Activated T-helper 2 cell treated with anti-CD3 and anti-CD28 coated beads, Interferon-gamma antibody, Interleukin-2, Interleukin-4, amounts not matched to agents 10 μg/mL and 5 μg/mL and 100 μg/mL, durations not matched to agents 14 hours and 24 hours and 36 hours (primary cell): ENCODE data around the gene CHMP4B. TPM values are rescaled to one million over a fixed set of nuclear protein-coding genes. Genes with fewer than 3 reads are reported as not detected.

Experiments used
- DNase-seq: peaks from one replicate; pipeline ENCODE4 v3.0.0; 2021; ENCODE audit warnings: low spot score
- H3K27ac Mint-ChIP-seq: one replicate; pipeline ENCODE4 v1.8.0; 2021; ENCODE audit warnings: mixed read lengths
- H3K27me3 Mint-ChIP-seq: one replicate; pipeline ENCODE4 v1.8.0; 2021; ENCODE audit warnings: low read depth, mixed read lengths
- H3K36me3 Mint-ChIP-seq: one replicate; pipeline ENCODE4 v1.8.0; 2021; ENCODE audit warnings: low read depth, mixed read lengths
- H3K4me1 Mint-ChIP-seq: one replicate; pipeline ENCODE4 v1.8.0; 2021; ENCODE audit warnings: low read depth, mixed read lengths
- H3K4me3 Mint-ChIP-seq: one replicate; pipeline ENCODE4 v1.8.0; 2021; ENCODE audit warnings: low read depth, mild to moderate bottlenecking, moderate library complexity, mixed read lengths
- H3K9me3 Mint-ChIP-seq: one replicate; pipeline ENCODE4 v1.8.0; 2021; ENCODE audit warnings: mixed read lengths
- intact Hi-C: fragments of 100-400 bp; cut with micrococcal nuclease; formaldehyde crosslinking; loops from one replicate; pipeline ENCODE4 v1.15.1; 2023
- total RNA-seq: library from RNA; stranded (reverse); gene quantifications from 2 replicates; pipeline ENCODE4 v1.2.3, GENCODE V29; 2022

CHMP4B gene
- 113 and 116 TPM in 2 replicates for total RNA-seq

- intact Hi-C loops, result loop anchor here (1.0 to 5.0 kb wide), 5 partner anchors 46 to 302 kb away; partner anchors contain the start of genes E2F1, EIF2S2 and RALY
- Mint-ChIP-seq H3K27me3 (peaks cover 2% of the 10 kb centered on the region), H3K36me3 (peaks cover 39% of the 10 kb centered on the region), H3K27ac (peak within 1 kb of the TSS; percentile 95), H3K9me3 (no peaks in the 10 kb centered on the region), H3K4me3 (peak within 1 kb of the TSS; percentile 99), H3K4me1 (peaks cover 38% of the 10 kb centered on the region)
- peak; percentile 98 for DNase-seq
Measured at GRCh38 chr20:33810885-33811775, at the start of gene CHMP4B. Gene CHMP4B, plus strand, starts transcription at chr20:33811348. Its CDS starts 121 bp downstream, at chr20:33811469.

- Mint-ChIP-seq H3K36me3 (peaks cover 19% of the 10 kb centered on the region), H3K4me1 (no peaks in the 10 kb centered on the region), H3K9me3 (peaks cover 5% of the 10 kb centered on the region), H3K27me3 (no peaks in the 10 kb centered on the region), H3K4me3 (no peak overlapping the region), H3K27ac (no peak overlapping the region)
- intact Hi-C loops, result no loop called here
- DNase-seq, result no peak
Measured at GRCh38 chr20:33761698-33762250, 49.4 kb upstream of the CHMP4B start.

- DNase-seq, result no peak
- no peak overlapping the region for H3K4me3 Mint-ChIP-seq
- peaks cover 6% of the 10 kb centered on the region for H3K4me1 Mint-ChIP-seq
- H3K36me3 Mint-ChIP-seq, result peaks cover 16% of the 10 kb centered on the region
- intact Hi-C loops, result no loop called here
- H3K9me3 Mint-ChIP-seq, result no peaks in the 10 kb centered on the region
- no peak overlapping the region for H3K27ac Mint-ChIP-seq
- H3K27me3 Mint-ChIP-seq, result no peaks in the 10 kb centered on the region
Measured at GRCh38 chr20:33765099-33765498, 46.0 kb upstream of the CHMP4B start.

- peaks cover 6% of the 10 kb centered on the region for H3K4me1 Mint-ChIP-seq
- no peak overlapping the region for H3K27ac Mint-ChIP-seq
- no peaks in the 10 kb centered on the region for H3K9me3 Mint-ChIP-seq
- H3K36me3 Mint-ChIP-seq, result peaks cover 16% of the 10 kb centered on the region
- DNase-seq, result no peak
- no peaks in the 10 kb centered on the region for H3K27me3 Mint-ChIP-seq
- intact Hi-C loops, result no loop called here
- H3K4me3 Mint-ChIP-seq, result no peak overlapping the region
Measured at GRCh38 chr20:33765592-33765991, 45.6 kb upstream of the CHMP4B start.

GRCh38 chr20:33766686-33767085 lies 44.5 kb upstream of the CHMP4B start:
- H3K9me3 Mint-ChIP-seq, result no peaks in the 10 kb centered on the region
- H3K4me3 Mint-ChIP-seq, result no peak overlapping the region
- H3K27ac Mint-ChIP-seq, result no peak overlapping the region
- peaks cover 16% of the 10 kb centered on the region for H3K36me3 Mint-ChIP-seq
- DNase-seq, result no peak
- H3K27me3 Mint-ChIP-seq, result no peaks in the 10 kb centered on the region
- peaks cover 6% of the 10 kb centered on the region for H3K4me1 Mint-ChIP-seq
- intact Hi-C loops, result no loop called here

- H3K4me3 Mint-ChIP-seq, result no peak overlapping the region
- no peak for DNase-seq
Measured at GRCh38 chr20:33767777-33768138, 43.4 kb upstream of the CHMP4B start.

GRCh38 chr20:33769043-33769442 lies 42.1 kb upstream of the CHMP4B start:
- no peak overlapping the region for H3K27ac Mint-ChIP-seq
- H3K4me3 Mint-ChIP-seq, result no peak overlapping the region
- no peak for DNase-seq
- H3K9me3 Mint-ChIP-seq, result no peaks in the 10 kb centered on the region
- H3K27me3 Mint-ChIP-seq, result no peaks in the 10 kb centered on the region
- peaks cover 23% of the 10 kb centered on the region for H3K36me3 Mint-ChIP-seq
- intact Hi-C loops, result no loop called here
- H3K4me1 Mint-ChIP-seq, result peaks cover 15% of the 10 kb centered on the region

More at GRCh38 chr20:33767777-33768138, 43.4 kb upstream of the CHMP4B start:
- H3K36me3 Mint-ChIP-seq, result peaks cover 21% of the 10 kb centered on the region
- intact Hi-C loops, result no loop called here
- H3K9me3 Mint-ChIP-seq, result no peaks in the 10 kb centered on the region
- H3K27me3 Mint-ChIP-seq, result no peaks in the 10 kb centered on the region
- H3K27ac Mint-ChIP-seq, result no peak overlapping the region
- H3K4me1 Mint-ChIP-seq, result peaks cover 11% of the 10 kb centered on the region

GRCh38 chr20:33770005-33770404 lies 41.1 kb upstream of the CHMP4B start:
- intact Hi-C loops, result no loop called here
- Mint-ChIP-seq H3K27me3 (no peaks in the 10 kb centered on the region), H3K4me3 (no peak overlapping the region), H3K27ac (no peak overlapping the region), H3K9me3 (no peaks in the 10 kb centered on the region), H3K36me3 (peaks cover 23% of the 10 kb centered on the region), H3K4me1 (peaks cover 19% of the 10 kb centered on the region)
- no peak for DNase-seq

GRCh38 chr20:33771938-33772337 lies 39.2 kb upstream of the CHMP4B start:
- no peaks in the 10 kb centered on the region for H3K9me3 Mint-ChIP-seq
- no peaks in the 10 kb centered on the region for H3K27me3 Mint-ChIP-seq
- H3K36me3 Mint-ChIP-seq, result peaks cover 20% of the 10 kb centered on the region
- no peak for DNase-seq
- intact Hi-C loops, result no loop called here
- peaks cover 19% of the 10 kb centered on the region for H3K4me1 Mint-ChIP-seq
- no peak overlapping the region for H3K4me3 Mint-ChIP-seq
- H3K27ac Mint-ChIP-seq, result no peak overlapping the region

GRCh38 chr20:33772439-33772838 lies 38.7 kb upstream of the CHMP4B start:
- Mint-ChIP-seq H3K36me3 (peaks cover 20% of the 10 kb centered on the region), H3K4me3 (no peak overlapping the region), H3K9me3 (no peaks in the 10 kb centered on the region), H3K27ac (no peak overlapping the region), H3K27me3 (no peaks in the 10 kb centered on the region), H3K4me1 (peaks cover 19% of the 10 kb centered on the region)
- no peak for DNase-seq
- intact Hi-C loops, result no loop called here

GRCh38 chr20:33773412-33774089 lies 37.6 kb upstream of the CHMP4B start:
- intact Hi-C loops, result no loop called here
- Mint-ChIP-seq H3K36me3 (peaks cover 20% of the 10 kb centered on the region), H3K4me1 (peaks cover 22% of the 10 kb centered on the region), H3K9me3 (no peaks in the 10 kb centered on the region), H3K27ac (peak overlapping the region; percentile 5), H3K27me3 (no peaks in the 10 kb centered on the region), H3K4me3 (no peak overlapping the region)
- no peak for DNase-seq

GRCh38 chr20:33777816-33778215 lies 33.3 kb upstream of the CHMP4B start:
- no peaks in the 10 kb centered on the region for H3K27me3 Mint-ChIP-seq
- H3K4me3 Mint-ChIP-seq, result no peak overlapping the region
- no peaks in the 10 kb centered on the region for H3K9me3 Mint-ChIP-seq
- intact Hi-C loops, result no loop called here
- peaks cover 13% of the 10 kb centered on the region for H3K36me3 Mint-ChIP-seq
- DNase-seq, result no peak
- H3K4me1 Mint-ChIP-seq, result peaks cover 27% of the 10 kb centered on the region
- H3K27ac Mint-ChIP-seq, result no peak overlapping the region

GRCh38 chr20:33781133-33781532 lies 30.0 kb upstream of the CHMP4B start:
- peaks cover 10% of the 10 kb centered on the region for H3K36me3 Mint-ChIP-seq
- peaks cover 20% of the 10 kb centered on the region for H3K4me1 Mint-ChIP-seq
- intact Hi-C loops, result no loop called here
- DNase-seq, result no peak
- H3K27me3 Mint-ChIP-seq, result no peaks in the 10 kb centered on the region
- H3K4me3 Mint-ChIP-seq, result no peak overlapping the region
- H3K9me3 Mint-ChIP-seq, result no peaks in the 10 kb centered on the region
- H3K27ac Mint-ChIP-seq, result no peak overlapping the region
